Mesendoderm (in vitro differentiated cells): ENCODE data around the gene CSNK2A3.

ENCODE experiments used
- DNase-seq: peaks from one replicate; pipeline ENCODE4 v3.0.0; 2013
- H2AK5ac ChIP-seq: 2 replicates; pipeline ENCODE4 v1.6.1; 2013; ENCODE audit warnings: low read length, inconsistent platforms
- H2BK120ac ChIP-seq: 2 replicates; pipeline ENCODE4 v1.6.1; 2013; ENCODE audit warnings: low read depth, mild to moderate bottlenecking, low read length, moderate library complexity, mixed read lengths
- H2BK15ac ChIP-seq: replicated peaks from 2 replicates; pipeline ENCODE4 v1.6.1; 2013; ENCODE audit warnings: low read depth, mild to moderate bottlenecking, moderate library complexity
- H2BK5ac ChIP-seq: 2 replicates; pipeline ENCODE4 v1.6.1; 2013; ENCODE audit warnings: low read length, inconsistent platforms
- H3K18ac ChIP-seq: 2 replicates; pipeline ENCODE4 v1.6.1; 2013; ENCODE audit warnings: mild to moderate bottlenecking, low read length, mixed read lengths
- H3K23ac ChIP-seq: one replicate; pipeline ENCODE4 v1.6.1; 2013; ENCODE audit warnings: low read length
- H3K27ac ChIP-seq: 2 replicates; pipeline ENCODE4 v1.5.1; 2013; ENCODE audit warnings: low read depth, mild to moderate bottlenecking, inconsistent platforms, low read length, moderate library complexity
- H3K27me3 ChIP-seq: 2 replicates; pipeline ENCODE4 v1.6.1; 2013; ENCODE audit warnings: low read length, control low read depth, mild to moderate bottlenecking, inconsistent platforms; ENCODE audit not compliant: insufficient read depth, poor library complexity
- H3K36me3 ChIP-seq: 2 replicates; pipeline ENCODE4 v1.6.1; 2013; ENCODE audit warnings: low read length, inconsistent platforms; ENCODE audit not compliant: control insufficient read depth, insufficient read depth
- H3K4ac ChIP-seq: one replicate; pipeline ENCODE4 v1.6.1; 2013; ENCODE audit warnings: low read depth, mild to moderate bottlenecking, low read length, moderate library complexity
- H3K4me1 ChIP-seq: 2 replicates; pipeline ENCODE4 v1.6.1; 2013; ENCODE audit warnings: low read depth, low read length, inconsistent platforms; ENCODE audit not compliant: control insufficient read depth
- H3K4me2 ChIP-seq: 2 replicates; pipeline ENCODE4 v1.6.1; 2013; ENCODE audit warnings: low read length
- H3K4me3 ChIP-seq: 2 replicates; pipeline ENCODE4 v1.5.1; 2013; ENCODE audit warnings: mild to moderate bottlenecking, low read length
- H3K56ac ChIP-seq: one replicate; pipeline ENCODE4 v1.6.1; 2013; ENCODE audit warnings: low read length
- H3K79me1 ChIP-seq: 2 replicates; pipeline ENCODE4 v1.6.1; 2013; ENCODE audit warnings: low read length, inconsistent platforms
- H3K79me2 ChIP-seq: 2 replicates; pipeline ENCODE4 v1.6.1; 2013; ENCODE audit warnings: mild to moderate bottlenecking, low read length; ENCODE audit not compliant: control insufficient read depth, insufficient read depth
- H3K9ac ChIP-seq: 2 replicates; pipeline ENCODE4 v1.6.1; 2013; ENCODE audit warnings: low read length, inconsistent platforms
- H4K5ac ChIP-seq: one replicate; pipeline ENCODE4 v1.6.1; 2013; ENCODE audit warnings: low read length
- H4K8ac ChIP-seq: one replicate; pipeline ENCODE4 v1.6.1; 2013; ENCODE audit warnings: low read depth, mild to moderate bottlenecking, control low read depth, low read length, moderate library complexity
- WGBS: extraction: QIAGEN DNeasy Blood & Tissue Kit; methylation state at CpG from one replicate; pipeline ENCODE4 v1.1.7; 2013; ENCODE audit warnings: low lambda C conversion rate, missing lambda C conversion rate; ENCODE audit not compliant: insufficient coverage; ENCODE audit errors: extremely low coverage; 5-methylcytosine and 5-hydroxymethylcytosine counted together

CSNK2A3 gene

GRCh38 chr11:11378184-11378940 is 25.3 kb upstream of the CSNK2A3 start:
- Histone ChIP-seq H2AK5ac (no peak overlapping the region), H4K5ac (no peak overlapping the region), H2BK120ac (no peak overlapping the region), H3K23ac (no peak overlapping the region), H3K27me3 (no peaks in the 10 kb centered on the region), H3K27ac (no peak overlapping the region), H3K4me1 (peaks cover 2% of the 10 kb centered on the region), H3K79me2 (no peaks in the 10 kb centered on the region), H3K9ac (no peak overlapping the region), H2BK5ac (no peak overlapping the region), H3K4ac (no peak overlapping the region), H2BK15ac (no peak overlapping the region), H3K18ac (no peak overlapping the region), H3K4me2 (no peak overlapping the region), H3K56ac (no peak overlapping the region), H3K4me3 (no peak overlapping the region), H4K8ac (no peak overlapping the region), H3K36me3 (no peaks in the 10 kb centered on the region), H3K79me1 (no peaks in the 10 kb centered on the region)
- WGBS, result no CpG with 5 or more reads among the region's 8 CpGs
- no peak for DNase-seq

GRCh38 chr11:11374358-11375148 is 21.5 kb upstream of the CSNK2A3 start:
- Histone ChIP-seq H3K9ac (no peak overlapping the region), H2AK5ac (no peak overlapping the region), H3K4ac (no peak overlapping the region), H2BK15ac (no peak overlapping the region), H3K56ac (no peak overlapping the region), H2BK5ac (no peak overlapping the region), H4K5ac (no peak overlapping the region), H3K79me1 (no peaks in the 10 kb centered on the region), H3K23ac (no peak overlapping the region), H3K4me2 (no peak overlapping the region), H4K8ac (no peak overlapping the region), H3K18ac (no peak overlapping the region), H3K4me3 (no peak overlapping the region), H3K36me3 (no peaks in the 10 kb centered on the region), H3K4me1 (peaks cover 9% of the 10 kb centered on the region), H2BK120ac (no peak overlapping the region), H3K27me3 (no peaks in the 10 kb centered on the region), H3K79me2 (no peaks in the 10 kb centered on the region), H3K27ac (no peak overlapping the region)
- DNase-seq, result no peak
- no CpG with 5 or more reads among the region's 7 CpGs for WGBS

GRCh38 chr11:11373934-11374333 is 20.9 kb upstream of the CSNK2A3 start:
- no peak overlapping the region for H3K27ac ChIP-seq
- H2BK5ac ChIP-seq, result no peak overlapping the region
- H3K27me3 ChIP-seq, result no peaks in the 10 kb centered on the region
- H3K79me2 ChIP-seq, result no peaks in the 10 kb centered on the region
- no peaks in the 10 kb centered on the region for H3K36me3 ChIP-seq
- DNase-seq, result peak; percentile 68
- H3K4ac ChIP-seq, result no peak overlapping the region
- H2BK15ac ChIP-seq, result no peak overlapping the region
- no peak overlapping the region for H3K4me3 ChIP-seq
- H2AK5ac ChIP-seq, result no peak overlapping the region
- H2BK120ac ChIP-seq, result no peak overlapping the region
- H3K4me2 ChIP-seq, result no peak overlapping the region
- no peak overlapping the region for H4K5ac ChIP-seq
- no peak overlapping the region for H4K8ac ChIP-seq
- H3K18ac ChIP-seq, result no peak overlapping the region
- no peak overlapping the region for H3K23ac ChIP-seq
- WGBS, result no CpG with 5 or more reads among the region's 5 CpGs
- no peak overlapping the region for H3K9ac ChIP-seq
- peaks cover 9% of the 10 kb centered on the region for H3K4me1 ChIP-seq
- no peaks in the 10 kb centered on the region for H3K79me1 ChIP-seq
- H3K56ac ChIP-seq, result no peak overlapping the region

- no CpG with 5 or more reads among the region's 8 CpGs for WGBS
- Histone ChIP-seq H3K4me1 (peaks cover 9% of the 10 kb centered on the region), H3K27me3 (no peaks in the 10 kb centered on the region), H4K5ac (no peak overlapping the region), H2BK120ac (no peak overlapping the region), H3K9ac (no peak overlapping the region), H2AK5ac (no peak overlapping the region), H3K36me3 (no peaks in the 10 kb centered on the region), H3K79me2 (no peaks in the 10 kb centered on the region), H3K4ac (no peak overlapping the region), H3K56ac (no peak overlapping the region), H3K79me1 (no peaks in the 10 kb centered on the region), H3K23ac (no peak overlapping the region), H3K4me3 (no peak overlapping the region), H2BK15ac (no peak overlapping the region), H3K4me2 (no peak overlapping the region), H3K18ac (no peak overlapping the region), H4K8ac (no peak overlapping the region), H2BK5ac (no peak overlapping the region), H3K27ac (no peak overlapping the region)
- no peak for DNase-seq
Measured at GRCh38 chr11:11372461-11372860, 19.4 kb upstream of the CSNK2A3 start.

- Histone ChIP-seq H3K56ac (no peak overlapping the region), H3K4ac (no peak overlapping the region), H2BK120ac (no peak overlapping the region), H3K36me3 (no peaks in the 10 kb centered on the region), H4K5ac (no peak overlapping the region), H3K23ac (no peak overlapping the region), H3K4me2 (no peak overlapping the region), H4K8ac (no peak overlapping the region), H3K27me3 (no peaks in the 10 kb centered on the region), H3K27ac (no peak overlapping the region), H3K18ac (no peak overlapping the region), H2BK5ac (no peak overlapping the region), H3K79me1 (no peaks in the 10 kb centered on the region), H3K9ac (no peak overlapping the region), H3K4me3 (no peak overlapping the region), H2AK5ac (no peak overlapping the region), H3K79me2 (no peaks in the 10 kb centered on the region), H3K4me1 (peaks cover 9% of the 10 kb centered on the region), H2BK15ac (no peak overlapping the region)
- no peak for DNase-seq
- WGBS, result no CpG with 5 or more reads among the region's 6 CpGs
Measured at GRCh38 chr11:11370962-11371303, 17.9 kb upstream of the CSNK2A3 start.
